HepG2 (cell line): ENCODE results near the gene PLEKHB2. TPM values are rescaled to one million over a fixed set of nuclear protein-coding genes. Genes with fewer than 3 reads are reported as not detected.
A peak's percentile ranks its signal among the peaks of the same experiment; 100 is the strongest.

Source experiments
- ARNT ChIP-seq: fragments of 450-650 bp; IDR thresholded peaks from 2 replicates; pipeline ENCODE4 v1.6.1; 2017
- CERS6 ChIP-seq: sonication (generic); formaldehyde crosslinking; IDR thresholded peaks from 2 replicates; pipeline ENCODE4 v1.5.0; 2020; ENCODE audit warnings: missing genetic modification reagents
- DMTF1 ChIP-seq: sonication (generic); formaldehyde crosslinking; IDR thresholded peaks from 2 replicates; pipeline ENCODE4 v1.4.0; 2020; ENCODE audit warnings: mild to moderate bottlenecking, missing genetic modification reagents
- EP300 ChIP-seq, 3 experiments: sonication (generic) in 1 of 3; formaldehyde crosslinking in 1 of 3; IDR thresholded peaks; 2 replicates each; pipeline versions ENCODE4 v1.5.1 to v1.6.1; 2011 to 2020; ENCODE audit warnings: low read depth in 2 of 3, low read length in 2 of 3, borderline replicate concordance in 1 of 3, improper control_type of control experiment in 1 of 3, mild to moderate bottlenecking in 1 of 3, missing genetic modification reagents in 1 of 3, moderate library complexity in 1 of 3
- GLMP ChIP-seq: sonication (generic); formaldehyde crosslinking; IDR thresholded peaks from 2 replicates; pipeline ENCODE4 v1.9.0; 2021; ENCODE audit warnings: missing genetic modification reagents, mild to moderate bottlenecking, borderline replicate concordance
- NFKBIZ ChIP-seq: IDR thresholded peaks from 2 replicates; pipeline ENCODE4 v1.6.1; 2018; ENCODE audit warnings: missing genetic modification reagents, missing compliant biosample characterization
- RBM22 ChIP-seq: fragments of 200-400 bp; formaldehyde crosslinking; optimal IDR thresholded peaks from 2 replicates; pipeline ENCODE3; 2017; ENCODE audit warnings: mild to moderate bottlenecking, low read length, moderate library complexity
- RERE ChIP-seq: IDR thresholded peaks from 2 replicates; pipeline ENCODE4 v1.6.1; 2016; ENCODE audit warnings: low read depth, missing genetic modification reagents, missing compliant biosample characterization
- REXO4 ChIP-seq: sonication (generic); formaldehyde crosslinking; IDR thresholded peaks from 2 replicates; pipeline ENCODE4 v1.8.0; 2022; ENCODE audit warnings: missing genetic modification reagents, mild to moderate bottlenecking, borderline replicate concordance
- SMARCC2 ChIP-seq: fragments of 450-650 bp; IDR thresholded peaks from 2 replicates; pipeline ENCODE4 v1.6.1; 2017; ENCODE audit warnings: antibody characterized with exemption, mild to moderate bottlenecking
- SNRNP70 ChIP-seq: fragments of 200-400 bp; formaldehyde crosslinking; IDR thresholded peaks from 2 replicates; pipeline ENCODE4 v1.6.1; 2017; ENCODE audit warnings: mild to moderate bottlenecking, low read depth, low read length, moderate library complexity
- ZFP41 ChIP-seq: sonication (generic); formaldehyde crosslinking; IDR thresholded peaks from 2 replicates; pipeline ENCODE4 v1.4.0; 2020; ENCODE audit warnings: mild to moderate bottlenecking, missing genetic modification reagents, borderline replicate concordance
- ZNF597 ChIP-seq: sonication (generic); formaldehyde crosslinking; IDR thresholded peaks from 2 replicates; pipeline ENCODE4 v1.5.0; 2020; ENCODE audit warnings: missing genetic modification reagents
- ZNF644 ChIP-seq: IDR thresholded peaks from 2 replicates; pipeline ENCODE4 v1.6.1; 2016; ENCODE audit warnings: low read depth
- ZNF737 ChIP-seq: sonication (generic); formaldehyde crosslinking; IDR thresholded peaks from 2 replicates; pipeline ENCODE4 v1.5.0; 2020; ENCODE audit warnings: missing genetic modification reagents, mild to moderate bottlenecking, borderline replicate concordance
- ZNF773 ChIP-seq: sonication (generic); formaldehyde crosslinking; IDR thresholded peaks from 2 replicates; pipeline ENCODE4 v1.4.0; 2020; ENCODE audit warnings: missing genetic modification reagents, borderline replicate concordance
- polyA plus RNA-seq, 8 experiments: library from polyadenylated mRNA; depleted of rRNA in 3 of 8; stranded (reverse) in 7 of 8; unstranded in 1 of 8; fragments of >200 nt; fragmentation: Illumina TruSeq in 4 of 8; extraction: Trizol in 4 of 8; gene quantifications; 2 replicates each; pipeline versions ENCODE4 v1.2.1 to v1.2.3, GENCODE V29; 2011 to 2016; ENCODE audit warnings: low read depth in 4 of 8, missing spikeins in 1 of 8, mixed read lengths in 1 of 8; ENCODE audit not compliant: insufficient read depth in 1 of 8
- total RNA-seq, 5 experiments: library from RNA; depleted of rRNA; stranded (reverse); fragments of >200 nt; fragmentation: Illumina TruSeq; extraction: Trizol; gene quantifications; 2 replicates each; pipeline ENCODE4 v1.2.3, GENCODE V29; 2016; ENCODE audit warnings: low read depth in 1 of 5

PLEKHB2 gene
- total and polyA plus RNA-seq, 2 of the 13 experiments (the other 11 are each of a cell fraction or from before 2014, with no cell fraction given) = 73.0 to 78.9 TPM

GRCh38 chr2:131093006-131093695 is 12.0 kb upstream of the PLEKHB2 start, which contains the start of gene FAM168B (continued):
- TF ChIP-seq DMTF1 (CRISPR knock-in tag) (no peak; the same call in 1 of the 2 replicates), EP300 (IDR thresholded peaks at IDR 0.05; ENCODE audit: low read depth in 2 of 2, low read length in 2 of 2) (peak; percentile 12 to 54; a peak in 1 of 4 replicates), EP300 (CRISPR knock-in tag; IDR thresholded peaks at IDR 0.05; ENCODE audit: borderline replicate concordance) (no peak), ZNF737 (CRISPR knock-in tag) (no peak), GLMP (CRISPR knock-in tag) (no peak), ZFP41 (CRISPR knock-in tag) (no peak), ZNF773 (CRISPR knock-in tag) (peak; percentile 57; the same call in 1 of the 2 replicates), ZNF644 (no peak), RERE (CRISPR knock-in tag) (no peak), REXO4 (CRISPR knock-in tag) (no peak), RBM22 (no peak), SNRNP70 (no peak), ZNF597 (CRISPR knock-in tag) (no peak), NFKBIZ (no peak), ARNT (no peak), SMARCC2 (no peak), CERS6 (CRISPR knock-in tag) (no peak)
